HS-27A (cell line): ENCODE measurements around the gene SNX24.
"Not testable (repeated sequence)": the region's sequence is repeated elsewhere in the genome, so short reads cannot be mapped to it uniquely, and the experiment has no call there.

Experiments
- DNase-seq: peaks from one replicate; pipeline ENCODE4 v3.0.0-alpha.2; 2012; ENCODE audit warnings: low read depth, missing footprints

The SNX24 gene

GRCh38 chr5:122967625-122968024, 122.2 kb downstream of the SNX24 start:
- no peak for DNase-seq

DNA sequence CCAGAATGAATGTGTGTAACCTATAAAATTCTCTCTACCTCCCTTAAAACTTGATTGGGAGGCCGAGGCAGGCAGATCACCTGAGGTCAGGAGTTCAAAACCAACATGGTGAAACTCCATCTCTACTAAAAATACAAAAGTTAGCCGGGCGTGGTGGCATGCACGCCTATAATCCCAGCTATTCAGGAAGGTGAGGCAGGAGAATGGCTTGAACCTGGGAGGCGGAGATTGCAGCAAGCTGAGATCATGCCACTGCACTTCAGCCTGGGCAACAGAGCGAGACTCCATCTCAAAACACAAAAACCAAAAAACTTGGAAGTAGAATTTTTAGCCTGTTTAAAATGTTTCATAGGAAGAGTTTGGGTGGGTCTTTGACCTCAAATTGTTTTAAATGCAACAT, 122.6 kb downstream of the SNX24 start:
- not testable (repeated sequence) for DNase-seq

DNA sequence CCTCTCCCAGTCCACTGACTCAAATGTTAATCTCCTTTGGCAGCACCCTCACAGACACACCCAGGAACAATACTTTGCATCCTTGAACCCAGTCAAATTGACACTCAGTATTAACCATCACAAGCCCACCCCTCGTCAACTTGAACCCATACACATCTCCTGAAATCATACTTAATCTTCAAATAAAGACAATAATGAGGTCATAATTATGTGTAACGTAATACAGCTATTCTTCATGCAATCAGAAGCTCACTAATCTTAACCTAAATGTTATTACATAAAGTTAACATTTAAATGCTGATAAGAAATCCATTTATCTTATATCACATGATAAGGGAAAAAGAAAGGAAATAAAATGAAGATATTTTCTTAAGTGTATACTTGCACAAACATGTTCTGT, 125.9 kb downstream of the SNX24 start:
- no peak for DNase-seq

GRCh38 chr5:122972877-122973276, 127.5 kb downstream of the SNX24 start:
- DNase-seq = peak; percentile 19

- not testable (repeated sequence) for DNase-seq
Observed at GRCh38 chr5:122973759-122974158, 128.3 kb downstream of the SNX24 start.

DNA sequence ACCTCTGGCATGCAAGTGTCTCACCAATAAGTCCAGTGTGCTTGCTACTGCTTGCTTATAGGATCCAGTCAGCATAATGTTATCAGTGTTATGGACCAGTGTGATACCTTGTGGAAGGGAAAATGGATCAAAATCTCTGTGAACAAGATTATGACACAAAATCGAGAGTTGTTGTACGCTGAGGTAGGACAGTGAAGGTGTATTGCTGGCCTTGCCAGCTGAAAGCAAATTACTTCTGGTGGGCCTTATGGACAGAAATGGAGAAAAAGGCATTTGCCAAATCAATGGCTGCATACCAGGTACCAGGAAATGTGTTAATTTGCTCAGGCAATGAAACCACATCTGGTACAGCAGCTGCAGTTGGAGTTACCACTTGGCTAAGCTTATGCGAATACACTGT, 128.8 kb downstream of the SNX24 start:
- DNase-seq = not testable (repeated sequence)

GRCh38 chr5:122977319-122977718, 131.9 kb downstream of the SNX24 start:
- no peak for DNase-seq

DNA sequence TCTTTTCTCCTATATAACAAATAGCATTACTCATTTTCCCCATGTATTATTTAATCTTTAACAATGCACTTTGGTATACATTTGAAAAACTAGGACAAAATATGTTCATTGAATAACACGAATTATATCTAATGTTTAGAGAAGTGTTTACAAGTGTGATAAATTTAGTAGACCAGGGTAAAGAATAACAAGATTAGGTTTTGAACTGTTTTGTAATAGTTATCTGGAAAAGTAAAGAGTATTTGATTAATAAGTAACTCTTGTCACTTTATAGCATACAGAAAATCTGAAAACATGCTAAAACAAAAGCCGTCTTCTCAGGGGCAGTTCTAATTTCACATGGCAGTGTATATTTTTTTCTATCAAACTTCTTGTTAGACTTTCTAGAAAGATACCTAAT, 132.7 kb downstream of the SNX24 start:
- no peak for DNase-seq

DNA sequence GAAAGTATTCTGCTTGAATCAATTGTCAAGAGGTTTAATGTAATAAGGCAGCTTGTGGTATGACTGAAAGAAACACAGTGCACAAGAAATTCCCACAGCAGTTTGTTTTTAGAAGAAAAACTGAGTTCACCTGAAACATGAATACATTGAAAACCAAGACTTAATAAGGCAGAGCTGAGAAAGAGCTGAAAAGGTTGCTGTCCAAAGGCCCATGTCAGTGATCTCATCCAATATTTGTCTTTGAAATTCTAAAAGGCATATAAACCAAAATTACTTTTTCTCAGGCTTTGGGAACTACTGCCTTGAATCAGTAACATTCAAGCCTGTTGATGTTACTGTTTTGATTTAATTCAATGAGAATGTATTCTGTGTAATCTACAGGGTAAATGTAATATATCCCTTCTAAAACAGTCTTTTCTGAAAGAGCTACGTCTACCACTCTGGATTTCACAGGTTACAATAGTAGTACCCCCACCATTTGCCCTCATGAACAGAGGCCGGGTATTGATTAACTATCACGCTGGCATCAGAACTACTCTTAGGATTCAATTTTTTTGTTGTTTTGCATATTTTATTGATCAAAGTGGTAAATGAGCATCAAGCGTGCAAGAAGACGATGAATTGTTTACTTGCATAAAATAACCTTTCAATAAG, 133.4 kb downstream of the SNX24 start:
- DNase-seq = no peak

GRCh38 chr5:122981846-122982245, 136.4 kb downstream of the SNX24 start:
- DNase-seq = no peak

GRCh38 chr5:122982376-122982775, 137.0 kb downstream of the SNX24 start:
- DNase-seq = no peak

DNA sequence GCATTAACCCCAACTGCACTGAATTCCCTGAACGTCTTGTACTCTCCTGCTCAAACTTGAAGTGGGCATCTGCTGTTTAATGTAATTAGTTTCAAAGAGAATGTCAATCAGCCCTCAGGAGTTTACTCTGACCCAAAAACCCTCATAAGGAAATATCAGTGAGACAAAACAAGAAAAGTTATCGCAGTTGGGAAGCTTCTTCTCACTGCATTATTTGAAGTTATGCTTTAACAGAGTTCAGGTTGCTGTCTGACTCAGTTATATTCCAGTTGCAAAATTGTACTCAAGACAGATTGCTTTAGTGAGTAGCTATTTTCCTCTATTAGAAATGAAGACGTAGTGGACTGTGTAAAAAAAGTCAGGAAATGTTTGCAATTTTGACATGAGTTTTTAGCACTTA, 139.0 kb downstream of the SNX24 start:
- DNase-seq = no peak

DNA sequence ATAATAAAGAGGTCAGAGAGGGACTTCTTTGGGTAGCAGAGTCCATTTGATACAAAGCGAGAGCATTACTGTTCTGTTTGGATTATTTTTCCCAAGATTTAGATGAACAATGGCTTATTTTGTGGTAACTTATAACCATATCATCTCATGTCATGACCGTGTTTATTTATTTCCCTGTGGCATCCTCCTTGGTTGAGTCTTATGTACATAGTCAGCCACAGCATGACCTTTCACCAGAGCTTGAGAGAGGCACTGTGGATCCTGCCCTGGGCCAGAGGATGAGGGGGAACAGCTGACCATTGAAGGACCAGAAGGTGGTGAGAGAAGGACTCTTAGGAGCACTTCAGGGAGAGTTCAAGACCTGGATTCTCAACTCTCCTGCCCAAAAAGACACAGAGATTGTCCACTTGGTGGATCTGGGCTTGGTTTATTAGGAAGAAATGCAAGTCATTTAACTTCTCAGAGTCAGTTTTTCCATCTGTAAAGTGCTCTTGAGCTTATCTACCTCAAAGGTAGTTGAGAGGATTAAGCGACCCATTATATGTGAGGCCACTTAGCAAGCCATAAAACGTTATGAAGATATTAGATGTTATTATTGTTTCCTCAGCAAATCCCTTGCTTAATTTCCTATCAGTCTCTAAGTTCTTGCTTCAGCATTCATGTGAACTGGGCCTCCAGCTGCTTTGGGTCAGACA, 139.7 kb downstream of the SNX24 start:
- no peak for DNase-seq

- no peak for DNase-seq
Observed at GRCh38 chr5:122985954-122986721, 140.7 kb downstream of the SNX24 start.

DNA sequence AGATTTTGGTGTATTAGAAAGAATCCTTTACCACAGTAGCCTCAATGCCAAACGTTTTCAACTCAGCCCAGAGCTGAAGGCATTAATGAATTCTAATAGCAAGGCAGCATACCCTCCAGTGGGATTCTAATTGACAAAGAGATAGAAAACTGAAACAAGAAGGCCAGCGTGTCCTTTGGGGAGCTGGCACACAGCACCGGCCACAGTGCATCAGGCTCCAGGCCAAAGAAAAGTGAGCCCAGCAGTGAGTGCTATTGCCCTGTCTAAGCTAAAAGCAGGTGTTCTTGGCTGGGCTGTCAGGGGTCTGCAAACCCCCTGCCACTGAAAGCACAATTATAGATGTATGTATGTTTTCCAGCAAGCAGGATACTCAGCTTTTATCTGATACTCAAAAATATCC, 150.7 kb downstream of the SNX24 start:
- no peak for DNase-seq

- no peak for DNase-seq
Observed at GRCh38 chr5:122997294-122997693, 151.9 kb downstream of the SNX24 start.

GRCh38 chr5:122999947-123000563, 154.6 kb downstream of the SNX24 start:
- DNase-seq = no peak

- no peak for DNase-seq
Observed at GRCh38 chr5:123000731-123001130, 155.3 kb downstream of the SNX24 start.

GRCh38 chr5:123001808-123002207, 156.4 kb downstream of the SNX24 start:
- no peak for DNase-seq

DNA sequence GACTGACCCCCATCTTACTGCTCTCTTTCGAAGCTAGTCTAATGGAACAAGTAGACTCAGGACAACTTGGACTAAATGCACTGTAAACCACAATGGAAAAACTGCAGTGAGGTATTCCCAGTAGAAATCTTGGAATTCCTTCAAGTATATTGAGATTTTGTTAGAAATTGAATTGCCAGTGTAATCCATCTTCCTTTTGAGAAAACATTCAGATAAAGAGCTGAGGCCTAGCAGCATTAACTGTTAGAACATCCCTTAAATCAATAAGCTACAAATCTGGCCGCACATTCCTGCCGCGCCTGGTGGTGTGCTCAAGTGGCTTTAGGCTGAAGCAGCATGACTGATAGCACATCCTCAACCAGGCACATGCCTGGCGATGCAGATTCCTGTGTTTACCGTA, 161.8 kb downstream of the SNX24 start:
- no peak for DNase-seq

DNA sequence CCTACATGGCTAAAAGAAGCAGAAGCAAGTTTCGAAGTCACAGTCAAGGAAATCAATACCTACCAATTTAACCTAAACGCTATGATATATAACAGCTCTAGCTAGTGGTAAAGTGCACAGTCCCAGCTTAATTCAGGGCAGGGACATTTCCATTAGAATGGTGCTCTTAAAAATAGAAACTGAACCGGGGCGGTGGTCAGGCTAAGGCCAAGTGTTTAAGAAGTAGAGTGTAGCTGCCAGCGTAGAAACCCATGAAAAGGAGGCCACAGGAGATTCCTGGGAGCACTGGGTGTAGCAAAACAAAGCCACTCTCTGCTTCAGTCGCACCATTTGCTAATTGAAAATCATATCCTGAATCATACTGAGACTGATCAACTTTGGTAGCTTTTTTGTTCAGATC, 162.3 kb downstream of the SNX24 start:
- no peak for DNase-seq

- DNase-seq = no peak
Observed at GRCh38 chr5:123012321-123012720, 166.9 kb downstream of the SNX24 start.

- DNase-seq = no peak
Observed at GRCh38 chr5:123014689-123015088, 169.3 kb downstream of the SNX24 start.
